SU-DHL-6 (cell line): ENCODE results near the gene NOS1AP.

ENCODE experiments used
- H2AFZ ChIP-seq: fragments of 200-600 bp; sonication (generic); 2 replicates; pipeline ENCODE4 v1.6.1; 2014; ENCODE audit warnings: low read depth, mild to moderate bottlenecking, moderate library complexity, mixed read lengths, antibody characterized with exemption, low read length; ENCODE audit not compliant: severe bottlenecking
- H3F3A ChIP-seq: fragments of 200-600 bp; shearing (Covaris generic); 2 replicates; pipeline ENCODE4 v1.6.0; 2016; ENCODE audit warnings: antibody characterized with exemption, mild to moderate bottlenecking; ENCODE audit not compliant: insufficient read depth
- H3K27ac ChIP-seq: fragments of 200-600 bp; sonication (generic); 2 replicates; pipeline ENCODE4 v1.5.1; 2016; ENCODE audit warnings: low read depth, mild to moderate bottlenecking, low read length, moderate library complexity, mixed read lengths
- H3K27me3 ChIP-seq: fragments of 200-600 bp; sonication (generic), shearing (Covaris generic); 2 replicates; pipeline ENCODE4 v1.6.0; 2014; ENCODE audit warnings: mild to moderate bottlenecking, low read length
- H3K36me3 ChIP-seq: fragments of 200-600 bp; sonication (generic); 2 replicates; pipeline ENCODE4 v1.6.1; 2014; ENCODE audit warnings: mild to moderate bottlenecking, low read length, mixed read lengths
- H3K4me2 ChIP-seq: fragments of 300-600, 200-600 bp; shearing (Covaris generic), sonication (generic); 2 replicates; pipeline ENCODE4 v1.6.0; 2014; ENCODE audit warnings: low read length, low read depth, mild to moderate bottlenecking; ENCODE audit not compliant: poor library complexity, severe bottlenecking
- H3K4me3 ChIP-seq: fragments of 200-600 bp; sonication (generic); 2 replicates; pipeline ENCODE4 v1.5.1; 2014; ENCODE audit warnings: antibody characterized with exemption, low read length, mild to moderate bottlenecking, mixed read lengths; ENCODE audit not compliant: insufficient read depth, poor library complexity, severe bottlenecking
- H3K79me2 ChIP-seq: fragments of 200-600 bp; sonication (generic); 2 replicates; pipeline ENCODE4 v1.6.1; 2014; ENCODE audit warnings: mild to moderate bottlenecking, low read length, moderate library complexity; ENCODE audit not compliant: insufficient read depth
- H3K9ac ChIP-seq: fragments of 200-600 bp; sonication (generic); 2 replicates; pipeline ENCODE4 v1.7.0; 2014; ENCODE audit warnings: mild to moderate bottlenecking, low read length
- H3K9me2 ChIP-seq: fragments of 200-600 bp; sonication (generic); replicated peaks from 2 replicates; pipeline ENCODE4 v1.6.1; 2014; ENCODE audit warnings: low read length; ENCODE audit not compliant: insufficient read depth
- H3K9me3 ChIP-seq: fragments of 200-600 bp; sonication (generic); 2 replicates; pipeline ENCODE4 v1.6.1; 2014; ENCODE audit warnings: low read length, mixed read lengths; ENCODE audit not compliant: insufficient read depth
- H4K20me1 ChIP-seq: fragments of 200-600 bp; sonication (generic); 2 replicates; pipeline ENCODE4 v1.6.1; 2014; ENCODE audit warnings: low read depth, mild to moderate bottlenecking, antibody characterized with exemption, low read length, moderate library complexity, mixed read lengths
- EZH2phosphoT487 ChIP-seq: fragments of 200-600 bp; sonication (generic), shearing (Covaris generic); conservative IDR thresholded peaks from 2 replicates; pipeline ENCODE4 v1.6.1; 2018; ENCODE audit warnings: mild to moderate bottlenecking, antibody characterized with exemption, low read length, moderate library complexity, mixed read lengths
- TF ChIP-seq, protein P1 (sequence below): fragments of 200-600 bp; sonication (generic); IDR thresholded peaks from one replicate; pipeline ENCODE4 v1.5.1; 2017; ENCODE audit warnings: antibody characterized with exemption, mild to moderate bottlenecking, low read length, moderate library complexity; ENCODE audit not compliant: insufficient read depth, poor library complexity, severe bottlenecking

Gene NOS1AP

DNA sequence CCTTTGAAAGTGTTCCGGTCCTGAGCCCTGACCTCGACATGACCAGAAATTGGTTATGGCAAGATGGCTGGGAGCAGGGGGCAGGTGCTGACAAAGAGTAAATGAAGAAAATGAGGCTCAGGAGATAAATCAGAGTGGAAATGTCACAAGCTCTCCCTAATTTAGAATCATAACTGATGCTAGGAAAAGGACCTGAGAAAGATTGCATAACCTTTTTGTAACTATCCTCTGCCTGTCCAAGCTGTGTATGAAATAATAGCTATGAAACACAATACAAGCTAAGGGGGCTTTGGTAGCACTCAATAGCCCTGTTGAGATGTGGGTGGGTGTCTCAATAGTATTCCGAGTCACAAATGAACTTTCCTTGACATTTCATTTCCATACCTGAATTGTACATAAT is 12.9 kb upstream of the NOS1AP start:
- no peaks in the 10 kb centered on the region for H3K9me3 ChIP-seq
- H3K9ac ChIP-seq = no peak overlapping the region
- no peaks in the 10 kb centered on the region for H3K9me2 ChIP-seq
- H3K27me3 ChIP-seq = no peaks in the 10 kb centered on the region
- no peak overlapping the region for H3K27ac ChIP-seq
- no peaks in the 10 kb centered on the region for H3F3A ChIP-seq
- no peaks in the 10 kb centered on the region for H3K36me3 ChIP-seq
- H3K4me3 ChIP-seq = no peak overlapping the region
- H2AFZ ChIP-seq = no peak overlapping the region
- TF ChIP-seq, protein P1, sequence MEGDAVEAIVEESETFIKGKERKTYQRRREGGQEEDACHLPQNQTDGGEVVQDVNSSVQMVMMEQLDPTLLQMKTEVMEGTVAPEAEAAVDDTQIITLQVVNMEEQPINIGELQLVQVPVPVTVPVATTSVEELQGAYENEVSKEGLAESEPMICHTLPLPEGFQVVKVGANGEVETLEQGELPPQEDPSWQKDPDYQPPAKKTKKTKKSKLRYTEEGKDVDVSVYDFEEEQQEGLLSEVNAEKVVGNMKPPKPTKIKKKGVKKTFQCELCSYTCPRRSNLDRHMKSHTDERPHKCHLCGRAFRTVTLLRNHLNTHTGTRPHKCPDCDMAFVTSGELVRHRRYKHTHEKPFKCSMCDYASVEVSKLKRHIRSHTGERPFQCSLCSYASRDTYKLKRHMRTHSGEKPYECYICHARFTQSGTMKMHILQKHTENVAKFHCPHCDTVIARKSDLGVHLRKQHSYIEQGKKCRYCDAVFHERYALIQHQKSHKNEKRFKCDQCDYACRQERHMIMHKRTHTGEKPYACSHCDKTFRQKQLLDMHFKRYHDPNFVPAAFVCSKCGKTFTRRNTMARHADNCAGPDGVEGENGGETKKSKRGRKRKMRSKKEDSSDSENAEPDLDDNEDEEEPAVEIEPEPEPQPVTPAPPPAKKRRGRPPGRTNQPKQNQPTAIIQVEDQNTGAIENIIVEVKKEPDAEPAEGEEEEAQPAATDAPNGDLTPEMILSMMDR = no peak
- no peak for TF ChIP-seq EZH2phosphoT487
- no peak overlapping the region for H3K4me2 ChIP-seq
- no peaks in the 10 kb centered on the region for H4K20me1 ChIP-seq
- H3K79me2 ChIP-seq = no peaks in the 10 kb centered on the region

DNA sequence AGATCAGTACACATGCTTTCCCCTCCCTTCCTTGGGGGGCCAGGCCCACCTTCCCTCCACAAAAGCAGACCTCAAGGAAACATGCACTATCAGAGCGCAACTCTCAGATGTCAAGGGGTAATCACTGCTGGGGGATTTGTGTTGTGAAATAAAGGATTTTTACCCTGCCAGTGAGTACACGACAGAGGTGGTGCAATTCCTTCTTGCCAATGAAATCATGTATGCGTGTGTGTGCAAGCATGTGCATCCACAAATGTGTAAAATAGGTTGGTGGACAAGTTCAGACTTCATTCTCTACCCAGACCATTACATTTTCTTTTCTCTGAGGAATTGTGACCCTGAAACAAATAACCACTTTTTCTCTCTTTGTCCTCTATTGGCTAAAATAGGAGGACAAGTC is 9.8 kb upstream of the NOS1AP start:
- Histone ChIP-seq H3K27ac (no peak overlapping the region), H3K4me3 (no peak overlapping the region), H3K4me2 (no peak overlapping the region), H3K79me2 (no peaks in the 10 kb centered on the region), H3K27me3 (no peaks in the 10 kb centered on the region), H3K36me3 (no peaks in the 10 kb centered on the region), H4K20me1 (no peaks in the 10 kb centered on the region), H3F3A (no peaks in the 10 kb centered on the region), H3K9me2 (no peaks in the 10 kb centered on the region), H3K9me3 (no peaks in the 10 kb centered on the region), H2AFZ (no peak overlapping the region), H3K9ac (no peak overlapping the region)
- TF ChIP-seq EZH2phosphoT487 = no peak
- TF ChIP-seq, protein P1 = no peak

GRCh38 chr1:162060314-162060713 is 9.2 kb upstream of the NOS1AP start:
- H2AFZ ChIP-seq = no peak overlapping the region
- TF ChIP-seq, protein P1 = no peak
- no peak for TF ChIP-seq EZH2phosphoT487

DNA sequence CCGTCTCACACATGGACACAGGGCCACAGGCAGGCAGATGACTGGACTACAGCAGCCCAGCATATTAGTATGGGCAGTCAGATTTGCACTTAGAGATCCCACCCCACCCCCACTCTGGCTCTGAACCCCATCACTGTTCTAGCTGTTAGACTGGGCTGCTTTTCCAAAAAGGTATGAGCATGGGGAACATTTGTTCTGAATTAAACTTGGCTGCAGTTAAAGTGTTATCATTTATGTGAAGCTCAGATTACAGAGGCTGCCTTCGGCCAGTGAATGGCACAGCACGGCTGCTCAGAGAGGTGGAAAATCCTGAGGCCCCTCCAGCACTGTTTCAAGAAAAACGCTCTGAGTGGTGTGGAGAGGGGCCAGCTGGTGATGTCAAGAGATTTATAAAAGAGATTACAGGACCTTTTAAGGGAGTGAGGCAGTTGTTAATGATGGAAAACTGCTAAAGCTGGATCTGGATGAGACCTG is 6.9 kb upstream of the NOS1AP start:
- Histone ChIP-seq H3K27ac (no peak overlapping the region), H3K4me2 (no peak overlapping the region), H3F3A (no peaks in the 10 kb centered on the region), H3K4me3 (no peak overlapping the region), H2AFZ (no peak overlapping the region), H4K20me1 (no peaks in the 10 kb centered on the region), H3K9me3 (no peaks in the 10 kb centered on the region), H3K9ac (no peak overlapping the region), H3K36me3 (no peaks in the 10 kb centered on the region), H3K79me2 (no peaks in the 10 kb centered on the region), H3K9me2 (no peaks in the 10 kb centered on the region), H3K27me3 (no peaks in the 10 kb centered on the region)
- TF ChIP-seq, protein P1 = no peak
- no peak for TF ChIP-seq EZH2phosphoT487

More at GRCh38 chr1:162060314-162060713, 9.2 kb upstream of the NOS1AP start:
- H3K4me2 ChIP-seq = no peak overlapping the region
- no peaks in the 10 kb centered on the region for H3K27me3 ChIP-seq
- H4K20me1 ChIP-seq = no peaks in the 10 kb centered on the region
- H3K27ac ChIP-seq = no peak overlapping the region
- no peaks in the 10 kb centered on the region for H3F3A ChIP-seq
- H3K9ac ChIP-seq = no peak overlapping the region
- H3K9me3 ChIP-seq = no peaks in the 10 kb centered on the region
- H3K9me2 ChIP-seq = no peaks in the 10 kb centered on the region
- H3K79me2 ChIP-seq = no peaks in the 10 kb centered on the region
- H3K4me3 ChIP-seq = no peak overlapping the region
- H3K36me3 ChIP-seq = no peaks in the 10 kb centered on the region
